DOHH2 (cell line): ENCODE measurements around the gene CHD5.

ENCODE experiments used
- H3F3A ChIP-seq: fragments of 200-600 bp; sonication (generic), shearing (Covaris generic); 2 replicates; pipeline ENCODE4 v1.6.0; 2016; ENCODE audit warnings: antibody characterized with exemption, mild to moderate bottlenecking; ENCODE audit not compliant: control insufficient read depth, insufficient read depth
- H3K27ac ChIP-seq: fragments of 200-600 bp; sonication (generic); 2 replicates; pipeline ENCODE4 v1.5.1; 2014; ENCODE audit warnings: low read depth, mild to moderate bottlenecking, low read length, moderate library complexity
- H3K27me3 ChIP-seq: fragments of 200-600 bp; sonication (generic); 2 replicates; pipeline ENCODE4 v1.6.1; 2014; ENCODE audit warnings: mild to moderate bottlenecking, low read length, mixed read lengths; ENCODE audit not compliant: control insufficient read depth
- H3K36me3 ChIP-seq: fragments of 200-600 bp; sonication (generic); 2 replicates; pipeline ENCODE4 v1.6.1; 2014; ENCODE audit warnings: mild to moderate bottlenecking, low read length, moderate library complexity, mixed read lengths; ENCODE audit not compliant: control insufficient read depth
- H3K4me1 ChIP-seq: fragments of 200-600 bp; sonication (generic); 2 replicates; pipeline ENCODE4 v1.6.1; 2014; ENCODE audit warnings: mild to moderate bottlenecking, low read length, mixed read lengths; ENCODE audit not compliant: control insufficient read depth
- H3K4me2 ChIP-seq: fragments of 200-600 bp; sonication (generic); 2 replicates; pipeline ENCODE4 v1.6.0; 2014; ENCODE audit warnings: mild to moderate bottlenecking, low read length, moderate library complexity
- H3K4me3 ChIP-seq: fragments of 200-600 bp; sonication (generic); 2 replicates; pipeline ENCODE4 v1.5.1; 2014; ENCODE audit warnings: mild to moderate bottlenecking, low read length, mixed read lengths
- H3K79me2 ChIP-seq: fragments of 200-600 bp; sonication (generic); 2 replicates; pipeline ENCODE4 v1.6.1; 2014; ENCODE audit warnings: mild to moderate bottlenecking, low read length, mixed read lengths; ENCODE audit not compliant: control insufficient read depth
- H3K9me2 ChIP-seq: fragments of 200-600 bp; sonication (generic); replicated peaks from 2 replicates; pipeline ENCODE4 v1.6.1; 2014; ENCODE audit warnings: mild to moderate bottlenecking, low read length, mixed read lengths; ENCODE audit not compliant: control insufficient read depth
- H3K9me3 ChIP-seq: fragments of 200-600 bp; sonication (generic); 2 replicates; pipeline ENCODE4 v1.6.1; 2014; ENCODE audit warnings: antibody characterized with exemption, low read length, mixed read lengths; ENCODE audit not compliant: control insufficient read depth, insufficient read depth
- H4K20me1 ChIP-seq: fragments of 200-600 bp; sonication (generic); 2 replicates; pipeline ENCODE4 v1.6.0; 2014; ENCODE audit warnings: low read depth, mild to moderate bottlenecking, antibody characterized with exemption, low read length, moderate library complexity; ENCODE audit not compliant: control insufficient read depth, insufficient read depth
- EZH2phosphoT487 ChIP-seq: fragments of 200-600 bp; sonication (generic); IDR thresholded peaks from 2 replicates; pipeline ENCODE4 v1.6.1; 2017; ENCODE audit warnings: borderline replicate concordance, mild to moderate bottlenecking, antibody characterized with exemption, low read length, moderate library complexity, mixed read lengths
- TF ChIP-seq, protein P1 (sequence below): fragments of 200-600 bp; sonication (generic); IDR thresholded peaks from one replicate; pipeline ENCODE4 v1.5.1; 2014; ENCODE audit warnings: antibody characterized with exemption, mild to moderate bottlenecking, low read depth, low read length; ENCODE audit not compliant: poor library complexity, severe bottlenecking

CHD5 gene

DNA sequence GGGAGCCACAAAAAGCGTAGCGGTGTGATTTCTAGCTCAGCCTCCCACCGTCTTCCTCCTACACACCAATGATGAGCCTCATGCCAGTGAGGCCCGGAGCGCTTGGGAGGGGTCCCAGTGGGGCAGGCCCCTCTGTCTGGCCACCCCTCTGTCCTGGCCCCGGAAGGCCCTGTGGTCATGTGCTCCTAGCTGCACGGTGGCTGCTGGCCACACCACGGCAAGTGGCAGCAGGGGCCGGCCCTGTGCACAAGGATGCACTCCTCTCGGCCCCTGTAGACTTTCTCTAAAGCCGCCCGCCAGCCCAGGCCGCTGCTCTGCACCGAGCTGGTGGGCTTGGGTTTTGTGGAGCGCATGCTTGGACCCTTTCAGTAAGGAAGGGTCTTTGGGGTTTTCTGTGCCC, 80.8 kb downstream of the CHD5 start:
- no peaks in the 10 kb centered on the region for H3K36me3 ChIP-seq

DNA sequence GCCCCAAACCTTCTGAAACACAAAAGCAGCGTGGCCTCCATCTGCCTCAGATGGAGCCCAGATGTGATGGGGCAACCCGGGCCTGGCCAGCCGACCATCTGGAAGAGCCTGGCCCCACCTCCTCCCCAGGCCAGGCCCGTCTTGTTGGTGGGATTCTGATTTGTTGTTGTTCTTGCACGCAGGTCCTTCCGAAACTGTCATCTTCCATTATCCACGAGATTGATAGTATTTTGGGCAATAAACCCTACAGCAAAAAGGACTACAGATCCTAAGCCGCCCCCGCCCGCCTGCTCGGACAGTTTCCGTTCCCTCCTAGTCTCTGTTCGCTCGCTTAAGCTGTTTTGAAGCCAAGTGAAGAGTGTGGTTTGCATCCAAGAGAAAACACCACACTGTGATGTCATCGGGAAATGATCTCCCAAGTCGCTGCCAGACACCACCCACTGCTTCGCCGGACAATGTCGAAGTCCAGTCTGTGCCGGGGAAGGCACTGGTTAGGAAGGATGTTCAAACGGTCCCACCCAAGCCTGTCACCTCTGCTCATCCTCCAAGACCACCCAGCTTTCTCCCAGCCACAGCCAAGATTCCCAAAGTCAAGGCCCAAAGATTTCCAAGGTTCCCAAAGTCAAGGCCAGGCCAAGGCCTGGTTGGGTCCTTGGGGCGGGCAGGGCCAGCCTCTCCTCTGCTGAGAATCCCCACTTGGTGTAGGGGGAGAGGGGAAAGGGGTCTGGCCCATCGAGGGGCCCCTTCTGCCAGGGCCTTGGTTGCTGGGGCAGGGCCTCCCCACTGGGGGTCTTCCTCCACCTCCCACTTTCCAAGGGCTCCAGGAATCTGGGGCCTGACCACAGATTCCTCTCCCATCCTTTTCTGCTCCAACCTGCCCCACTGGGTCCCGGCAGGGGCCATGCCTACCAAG, 81.6 kb downstream of the CHD5 start:
- no peaks in the 10 kb centered on the region for H3K79me2 ChIP-seq
- no peak overlapping the region for H3K4me2 ChIP-seq
- H3F3A ChIP-seq: no peaks in the 10 kb centered on the region
- no peaks in the 10 kb centered on the region for H3K27me3 ChIP-seq
- H3K9me3 ChIP-seq: no peaks in the 10 kb centered on the region
- H3K27ac ChIP-seq: no peak overlapping the region
- H4K20me1 ChIP-seq: no peaks in the 10 kb centered on the region
- no peak overlapping the region for H3K4me3 ChIP-seq
- H3K4me1 ChIP-seq: no peaks in the 10 kb centered on the region
- H3K36me3 ChIP-seq: no peaks in the 10 kb centered on the region
- TF ChIP-seq, protein P1, sequence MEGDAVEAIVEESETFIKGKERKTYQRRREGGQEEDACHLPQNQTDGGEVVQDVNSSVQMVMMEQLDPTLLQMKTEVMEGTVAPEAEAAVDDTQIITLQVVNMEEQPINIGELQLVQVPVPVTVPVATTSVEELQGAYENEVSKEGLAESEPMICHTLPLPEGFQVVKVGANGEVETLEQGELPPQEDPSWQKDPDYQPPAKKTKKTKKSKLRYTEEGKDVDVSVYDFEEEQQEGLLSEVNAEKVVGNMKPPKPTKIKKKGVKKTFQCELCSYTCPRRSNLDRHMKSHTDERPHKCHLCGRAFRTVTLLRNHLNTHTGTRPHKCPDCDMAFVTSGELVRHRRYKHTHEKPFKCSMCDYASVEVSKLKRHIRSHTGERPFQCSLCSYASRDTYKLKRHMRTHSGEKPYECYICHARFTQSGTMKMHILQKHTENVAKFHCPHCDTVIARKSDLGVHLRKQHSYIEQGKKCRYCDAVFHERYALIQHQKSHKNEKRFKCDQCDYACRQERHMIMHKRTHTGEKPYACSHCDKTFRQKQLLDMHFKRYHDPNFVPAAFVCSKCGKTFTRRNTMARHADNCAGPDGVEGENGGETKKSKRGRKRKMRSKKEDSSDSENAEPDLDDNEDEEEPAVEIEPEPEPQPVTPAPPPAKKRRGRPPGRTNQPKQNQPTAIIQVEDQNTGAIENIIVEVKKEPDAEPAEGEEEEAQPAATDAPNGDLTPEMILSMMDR: no peak
- TF ChIP-seq EZH2phosphoT487: no peak
- no peaks in the 10 kb centered on the region for H3K9me2 ChIP-seq

More for the DNA sequence above, 80.8 kb downstream of the CHD5 start:
- Histone ChIP-seq H3K27me3 (no peaks in the 10 kb centered on the region), H3K79me2 (no peaks in the 10 kb centered on the region), H3K9me3 (no peaks in the 10 kb centered on the region), H3K4me3 (no peak overlapping the region), H3K4me2 (no peak overlapping the region), H3K27ac (no peak overlapping the region), H4K20me1 (no peaks in the 10 kb centered on the region), H3F3A (no peaks in the 10 kb centered on the region), H3K4me1 (no peaks in the 10 kb centered on the region), H3K9me2 (no peaks in the 10 kb centered on the region)
- TF ChIP-seq, protein P1: no peak
- TF ChIP-seq EZH2phosphoT487: no peak

DNA sequence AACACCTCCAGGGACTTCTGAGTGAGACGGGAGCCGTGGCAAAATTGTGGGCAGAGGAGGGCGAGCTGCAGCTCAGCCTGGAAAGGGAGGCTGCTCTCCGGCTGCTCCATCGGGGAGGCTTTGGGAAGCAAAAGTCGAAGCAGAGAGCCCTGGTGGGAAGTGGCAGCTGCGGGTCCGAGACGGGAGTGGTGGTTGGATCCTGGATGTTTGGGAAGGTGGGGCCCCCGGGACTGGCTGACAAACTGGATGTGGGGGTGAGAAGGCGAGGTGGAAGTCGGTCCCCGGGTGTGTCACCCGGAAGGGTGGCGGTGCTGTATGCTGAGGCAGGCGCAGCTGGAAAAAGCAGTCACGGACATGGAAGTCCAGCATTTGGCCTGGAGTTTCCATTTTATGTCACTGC, 82.3 kb downstream of the CHD5 start:
- Histone ChIP-seq H3K27me3 (no peaks in the 10 kb centered on the region), H3K79me2 (no peaks in the 10 kb centered on the region), H3K36me3 (no peaks in the 10 kb centered on the region), H3K4me2 (no peak overlapping the region), H3K27ac (no peak overlapping the region), H3K4me1 (no peaks in the 10 kb centered on the region), H3K9me2 (no peaks in the 10 kb centered on the region), H3F3A (no peaks in the 10 kb centered on the region), H4K20me1 (no peaks in the 10 kb centered on the region), H3K4me3 (no peak overlapping the region), H3K9me3 (no peaks in the 10 kb centered on the region)
- TF ChIP-seq EZH2phosphoT487: no peak
- TF ChIP-seq, protein P1: no peak
